PC-3 (cell line): ENCODE measurements around the gene OBP2B.

ENCODE experiments used
- EZH2 ChIP-seq: fragments of 300-600 bp; sonication (generic); IDR thresholded peaks from one replicate; pipeline ENCODE4 v1.6.1; 2017; ENCODE audit warnings: antibody characterized with exemption, mild to moderate bottlenecking, low read length; ENCODE audit not compliant: unreplicated experiment
- EZH2phosphoT487 ChIP-seq: fragments of 300-600 bp; sonication (generic); IDR thresholded peaks from 2 replicates; pipeline ENCODE4 v1.6.1; 2018; ENCODE audit warnings: mild to moderate bottlenecking, antibody characterized with exemption, low read length, borderline replicate concordance
- TF ChIP-seq, protein P1 (sequence below): fragments of 300-600 bp; sonication (generic); conservative IDR thresholded peaks from 2 replicates; pipeline ENCODE4 v1.5.1; 2017; ENCODE audit warnings: antibody characterized with exemption, low read depth, mild to moderate bottlenecking, low read length

- TF ChIP-seq, protein P1, sequence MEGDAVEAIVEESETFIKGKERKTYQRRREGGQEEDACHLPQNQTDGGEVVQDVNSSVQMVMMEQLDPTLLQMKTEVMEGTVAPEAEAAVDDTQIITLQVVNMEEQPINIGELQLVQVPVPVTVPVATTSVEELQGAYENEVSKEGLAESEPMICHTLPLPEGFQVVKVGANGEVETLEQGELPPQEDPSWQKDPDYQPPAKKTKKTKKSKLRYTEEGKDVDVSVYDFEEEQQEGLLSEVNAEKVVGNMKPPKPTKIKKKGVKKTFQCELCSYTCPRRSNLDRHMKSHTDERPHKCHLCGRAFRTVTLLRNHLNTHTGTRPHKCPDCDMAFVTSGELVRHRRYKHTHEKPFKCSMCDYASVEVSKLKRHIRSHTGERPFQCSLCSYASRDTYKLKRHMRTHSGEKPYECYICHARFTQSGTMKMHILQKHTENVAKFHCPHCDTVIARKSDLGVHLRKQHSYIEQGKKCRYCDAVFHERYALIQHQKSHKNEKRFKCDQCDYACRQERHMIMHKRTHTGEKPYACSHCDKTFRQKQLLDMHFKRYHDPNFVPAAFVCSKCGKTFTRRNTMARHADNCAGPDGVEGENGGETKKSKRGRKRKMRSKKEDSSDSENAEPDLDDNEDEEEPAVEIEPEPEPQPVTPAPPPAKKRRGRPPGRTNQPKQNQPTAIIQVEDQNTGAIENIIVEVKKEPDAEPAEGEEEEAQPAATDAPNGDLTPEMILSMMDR = no peak
- TF ChIP-seq EZH2phosphoT487 (no peak), EZH2 (no peak)
Measured at GRCh38 chr9:133204993-133205336, 4.1 kb downstream of the OBP2B start.
